B cell (primary cell): Measurements from ENCODE around the gene NECTIN1. TPM values are rescaled to one million over a fixed set of nuclear protein-coding genes. Genes with fewer than 3 reads are reported as not detected.

Experiments used
- ATAC-seq: fragments of 200-7000 bp; cut with Tn5 transposase; one replicate; pipeline ENCODE4 v1.10.0; 2021; ENCODE audit warnings: low read depth, mild to moderate bottlenecking, moderate number of reproducible peaks, moderate library complexity
- CTCF ChIA-PET: fragments of 350-600 bp; sonication (Branson Sonifier 250); formaldehyde crosslinking; loops from one replicate; lab custom pipeline; 2021; ENCODE audit warnings: antibody characterized with exemption, inconsistent platforms; lab: Charles Lee
- POLR2A ChIA-PET: fragments of 350-600 bp; sonication (Branson Sonifier 250); formaldehyde crosslinking; loops from one replicate; lab custom pipeline; 2021; ENCODE audit warnings: antibody characterized with exemption; lab: Charles Lee
- DNase-seq: peaks from one replicate; pipeline ENCODE4 v3.0.0; 2013
- H2AFZ ChIP-seq: 2 replicates; pipeline ENCODE4 v1.6.1; 2012; ENCODE audit warnings: mild to moderate bottlenecking, low read depth, low read length; ENCODE audit not compliant: insufficient read depth, poor library complexity, severe bottlenecking
- H3K27ac ChIP-seq, 2 donors: 1 replicate in 1 of 2; 2 replicates in 1 of 2; pipeline ENCODE4 v1.5.1; 2012 to 2013; ENCODE audit warnings: low read length in 2 of 2, mild to moderate bottlenecking in 2 of 2, moderate library complexity in 1 of 2
- H3K27me3 ChIP-seq, 4 experiments: fragments of 200-600 bp in 1 of 4; sonication (generic) in 1 of 4; replicated peaks in 1 of 4; 1 replicate in 2 of 4; 2 replicates in 2 of 4; pipeline versions ENCODE4 v1.6.1 to v1.7.0; 2013 to 2016; ENCODE audit warnings: low read length in 3 of 4, mild to moderate bottlenecking in 2 of 4, mixed read lengths in 1 of 4, moderate library complexity in 1 of 4; ENCODE audit not compliant: insufficient read depth in 4 of 4, control insufficient read depth in 3 of 4; ENCODE audit errors: control extremely low read depth in 1 of 4
- H3K36me3 ChIP-seq, 2 experiments: replicated peaks in 1 of 2; 1 replicate in 1 of 2; 2 replicates in 1 of 2; pipeline versions ENCODE4 v1.6.1 to v1.7.1; 2013; ENCODE audit warnings: low read length in 1 of 2; ENCODE audit not compliant: insufficient read depth in 2 of 2, control insufficient read depth in 1 of 2; ENCODE audit errors: control extremely low read depth in 1 of 2, extremely low read depth in 1 of 2
- H3K4me1 ChIP-seq, 2 donors: fragments of 200-600 bp in 1 of 2; sonication (generic) in 1 of 2; 1 replicate in 1 of 2; 2 replicates in 1 of 2; pipeline versions ENCODE4 v1.5.1 to v1.6.1; 2013 to 2017; ENCODE audit warnings: low read length in 2 of 2; ENCODE audit not compliant: control insufficient read depth in 2 of 2, insufficient read depth in 2 of 2
- H3K4me2 ChIP-seq: replicated peaks from 2 replicates; pipeline ENCODE3; 2012; ENCODE audit warnings: mild to moderate bottlenecking, low read depth, low read length; ENCODE audit not compliant: poor library complexity, severe bottlenecking
- H3K4me3 ChIP-seq, 5 experiments: fragments of 200-600 bp in 1 of 5; sonication (generic) in 1 of 5; 1 replicate in 3 of 5; 2 replicates in 2 of 5; pipeline versions ENCODE4 v1.5.1 to v1.7.0; 2011 to 2016; ENCODE audit warnings: low read length in 4 of 5, mild to moderate bottlenecking in 4 of 5, low read depth in 2 of 5, control low read depth in 1 of 5, moderate library complexity in 1 of 5; ENCODE audit not compliant: insufficient read depth in 1 of 5; ENCODE audit errors: control extremely low read depth in 1 of 5, extremely low read depth in 1 of 5
- H3K79me2 ChIP-seq: fragments of 200-600 bp; sonication (generic); one replicate; pipeline ENCODE4 v1.6.0; 2016; ENCODE audit warnings: low read length; ENCODE audit not compliant: control insufficient read depth, insufficient read depth
- H3K9ac ChIP-seq: fragments of 200-600 bp; sonication (generic); 2 replicates; pipeline ENCODE4 v1.6.1; 2017; ENCODE audit warnings: mild to moderate bottlenecking, low read length, moderate library complexity
- H3K9me3 ChIP-seq, 3 donors: one replicate each; pipeline versions ENCODE4 v1.6.1 to v1.7.1; 2013; ENCODE audit warnings: low read length in 2 of 3; ENCODE audit not compliant: control insufficient read depth in 2 of 3, insufficient read depth in 1 of 3; ENCODE audit errors: control extremely low read depth in 1 of 3
- H4K20me1 ChIP-seq: 2 replicates; pipeline ENCODE4 v1.6.0; 2012; ENCODE audit warnings: mild to moderate bottlenecking, low read length; ENCODE audit not compliant: insufficient read depth, control insufficient read depth, poor library complexity, severe bottlenecking
- H3K27ac Mint-ChIP-seq: one replicate; pipeline ENCODE4 v1.8.0; 2021; ENCODE audit warnings: mixed read lengths
- H3K27me3 Mint-ChIP-seq: one replicate; pipeline ENCODE4 v1.8.0; 2021; ENCODE audit warnings: mixed read lengths
- H3K4me1 Mint-ChIP-seq: one replicate; pipeline ENCODE4 v1.8.0; 2021; ENCODE audit warnings: mixed read lengths
- H3K4me3 Mint-ChIP-seq: one replicate; pipeline ENCODE4 v1.8.0; 2021; ENCODE audit warnings: mixed read lengths
- H3K9me3 Mint-ChIP-seq: one replicate; pipeline ENCODE4 v1.8.0; 2022; ENCODE audit warnings: mixed read lengths; ENCODE audit not compliant: insufficient read depth
- EZH2 ChIP-seq: IDR thresholded peaks from 2 replicates; pipeline ENCODE4 v1.6.1; 2012; ENCODE audit warnings: borderline replicate concordance, low read depth, mild to moderate bottlenecking, moderate library complexity, low read length; ENCODE audit not compliant: insufficient read depth, poor library complexity, severe bottlenecking
- WGBS: methylation state at CpG from one replicate; pipeline ENCODE4 v1.1.5; 2013; ENCODE audit warnings: missing lambda C conversion rate; ENCODE audit not compliant: insufficient coverage; 5-methylcytosine and 5-hydroxymethylcytosine counted together
- intact Hi-C: fragments of 100-400 bp; cut with micrococcal nuclease; formaldehyde crosslinking; loops from one replicate; pipeline ENCODE4 v1.10.0; 2022
- polyA plus RNA-seq: library from polyadenylated mRNA; depleted of rRNA; stranded (reverse); fragments of >200 nt; gene quantifications from 2 replicates; pipeline ENCODE4 v1.2.3, GENCODE V29; 2012
- total RNA-seq, 2 donors: library from RNA; stranded (reverse); fragments of 120-200 nt in 1 of 2; gene quantifications; 1 replicate in 1 of 2; 2 replicates in 1 of 2; pipeline versions ENCODE4 v1.2.3 to v1.2.4, GENCODE V29; 2013 to 2022
- TF ChIP-seq, protein P1 (sequence below): fragments of 200-600 bp; IDR thresholded peaks from one replicate; pipeline ENCODE4 v1.8.0; 2022; ENCODE audit warnings: antibody characterized with exemption, mild to moderate bottlenecking

The NECTIN1 gene
- total and polyA plus RNA-seq, 2 donors (not counting 1 experiment from before 2014, with no cell fraction given) = 2.1 to 3.9 TPM

DNA sequence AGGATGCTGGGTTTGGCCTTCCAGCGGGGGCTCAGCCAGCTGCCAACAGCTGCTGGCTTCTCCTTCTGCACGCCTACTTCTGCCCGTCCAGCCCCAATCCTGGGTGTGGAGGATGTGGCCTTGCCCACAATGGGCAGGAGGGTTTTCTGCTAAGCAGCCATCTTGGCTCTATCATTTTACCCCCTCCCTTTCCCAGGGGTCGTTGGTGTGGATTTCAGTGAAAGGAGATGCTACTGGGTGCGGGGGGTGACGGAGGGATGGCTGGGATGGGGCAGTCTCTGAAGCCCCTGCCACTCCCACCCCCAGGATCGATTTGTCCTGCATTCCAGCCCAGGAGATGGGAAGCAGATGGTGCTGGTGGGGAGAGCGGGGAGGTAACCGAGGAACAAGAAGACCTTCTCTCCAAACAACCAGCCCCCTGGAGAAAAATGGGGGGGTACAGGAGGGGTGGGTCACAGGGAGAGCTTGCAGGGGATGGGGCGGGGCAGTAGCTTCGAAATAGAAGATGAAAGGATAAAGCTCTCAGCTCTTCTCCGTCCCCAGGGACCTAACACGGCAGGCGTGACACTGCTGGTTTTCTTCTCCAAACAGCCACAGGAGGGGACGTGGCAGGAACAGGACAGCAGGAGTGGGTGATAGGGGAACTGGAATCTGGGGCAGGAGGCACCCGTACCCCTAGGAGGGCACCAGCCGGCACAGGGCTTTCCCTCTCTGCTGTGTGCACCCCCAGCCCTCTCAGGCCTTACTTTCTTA is 68.9 kb downstream of the NECTIN1 start:
- Mint-ChIP-seq H3K27me3 (peaks cover 7% of the 10 kb centered on the region), H3K27ac (no peak overlapping the region), H3K4me3 (no peak overlapping the region), H3K4me1 (no peaks in the 10 kb centered on the region), H3K9me3 (no peaks in the 10 kb centered on the region)
- no peak overlapping the region for H3K9ac ChIP-seq
- no peak overlapping the region for H3K27ac ChIP-seq
- no peaks in the 10 kb centered on the region for H3K36me3 ChIP-seq
- ATAC-seq (no peak), DNase-seq (no peak)
- CTCF ChIA-PET = no interaction called here
- H4K20me1 ChIP-seq = no peaks in the 10 kb centered on the region
- intact Hi-C loops = no loop called here
- peaks cover 0 to 3% (median 0%) of the 10 kb centered on the region in 4 experiments for H3K27me3 ChIP-seq
- WGBS = 71% methylated on average over 4 of the region's 17 CpGs
- H3K79me2 ChIP-seq = no peaks in the 10 kb centered on the region
- POLR2A ChIA-PET = no interaction called here
- H2AFZ ChIP-seq = no peak overlapping the region
- no peak overlapping the region for H3K4me3 ChIP-seq
- no peak for TF ChIP-seq EZH2
- TF ChIP-seq, protein P1, sequence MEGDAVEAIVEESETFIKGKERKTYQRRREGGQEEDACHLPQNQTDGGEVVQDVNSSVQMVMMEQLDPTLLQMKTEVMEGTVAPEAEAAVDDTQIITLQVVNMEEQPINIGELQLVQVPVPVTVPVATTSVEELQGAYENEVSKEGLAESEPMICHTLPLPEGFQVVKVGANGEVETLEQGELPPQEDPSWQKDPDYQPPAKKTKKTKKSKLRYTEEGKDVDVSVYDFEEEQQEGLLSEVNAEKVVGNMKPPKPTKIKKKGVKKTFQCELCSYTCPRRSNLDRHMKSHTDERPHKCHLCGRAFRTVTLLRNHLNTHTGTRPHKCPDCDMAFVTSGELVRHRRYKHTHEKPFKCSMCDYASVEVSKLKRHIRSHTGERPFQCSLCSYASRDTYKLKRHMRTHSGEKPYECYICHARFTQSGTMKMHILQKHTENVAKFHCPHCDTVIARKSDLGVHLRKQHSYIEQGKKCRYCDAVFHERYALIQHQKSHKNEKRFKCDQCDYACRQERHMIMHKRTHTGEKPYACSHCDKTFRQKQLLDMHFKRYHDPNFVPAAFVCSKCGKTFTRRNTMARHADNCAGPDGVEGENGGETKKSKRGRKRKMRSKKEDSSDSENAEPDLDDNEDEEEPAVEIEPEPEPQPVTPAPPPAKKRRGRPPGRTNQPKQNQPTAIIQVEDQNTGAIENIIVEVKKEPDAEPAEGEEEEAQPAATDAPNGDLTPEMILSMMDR = no peak
- H3K4me1 ChIP-seq = no peaks in the 10 kb centered on the region
- H3K9me3 ChIP-seq = no peaks in the 10 kb centered on the region
- H3K4me2 ChIP-seq = no peak overlapping the region

DNA sequence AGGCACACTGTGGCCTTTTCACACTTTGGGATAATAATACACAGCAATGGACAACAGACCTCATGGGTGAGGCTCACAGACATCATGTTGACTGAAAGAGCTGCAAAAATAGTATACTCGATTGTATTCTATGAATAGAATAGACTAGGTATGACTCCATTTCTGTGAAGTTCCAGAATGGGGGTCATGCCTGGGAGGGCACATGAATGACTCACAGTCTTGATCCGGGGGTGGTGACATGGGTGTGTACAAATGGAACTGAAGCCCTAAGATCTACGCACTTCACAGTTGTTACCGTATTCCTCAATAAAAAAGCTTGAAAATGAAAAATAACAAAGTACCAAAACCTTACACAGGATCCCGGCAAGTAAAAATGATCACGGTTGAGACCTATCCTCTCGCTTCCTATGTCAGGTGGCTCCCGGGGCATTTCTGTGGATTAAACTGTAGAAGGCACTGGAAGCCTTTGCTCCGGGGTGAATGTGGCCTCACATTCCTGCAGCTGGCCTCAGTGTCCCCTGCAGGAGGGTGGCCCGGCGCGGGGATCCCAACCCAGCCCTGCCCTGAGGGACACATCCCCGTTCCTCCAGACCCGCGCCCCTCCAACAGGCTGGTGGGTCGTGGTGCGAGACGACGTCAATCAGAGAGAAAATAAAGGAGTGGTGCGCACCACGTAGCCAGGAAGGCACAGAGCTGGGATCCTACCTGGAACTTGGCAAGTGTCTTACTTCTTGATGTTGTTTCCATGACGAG is 75.9 kb downstream of the NECTIN1 start:
- no peak overlapping the region for H3K27ac Mint-ChIP-seq
- Histone ChIP-seq H3K9me3 (no peaks in the 10 kb centered on the region), H3K79me2 (no peaks in the 10 kb centered on the region), H3K4me3 (no peak overlapping the region), H3K4me1 (no peaks in the 10 kb centered on the region), H3K27me3 (peaks cover 0 to 3% (median 0%) of the 10 kb centered on the region in 4 experiments), H3K27ac (no peak overlapping the region), H4K20me1 (no peaks in the 10 kb centered on the region), H2AFZ (no peak overlapping the region), H3K4me2 (no peak overlapping the region), H3K36me3 (no peaks in the 10 kb centered on the region), H3K9ac (no peak overlapping the region)
- ChIA-PET POLR2A (no interaction called here), CTCF (no interaction called here)
- H3K4me1 Mint-ChIP-seq = no peaks in the 10 kb centered on the region
- DNase-seq = no peak
- intact Hi-C loops = no loop called here
- H3K4me3 Mint-ChIP-seq = no peak overlapping the region
- no peaks in the 10 kb centered on the region for H3K9me3 Mint-ChIP-seq
- WGBS = 91% methylated on average over 18 of the region's 22 CpGs
- no peak for TF ChIP-seq EZH2
- TF ChIP-seq, protein P1 = no peak
- ATAC-seq = no peak
- peaks cover 7% of the 10 kb centered on the region for H3K27me3 Mint-ChIP-seq
